ENCODE results near the gene VAPB. TPM values are rescaled to one million over a fixed set of nuclear protein-coding genes. Genes with fewer than 3 reads are reported as not detected.

VAPB gene
- total and polyA plus RNA-seq, 7 donors: 30.7 to 84.5 (median 64.0) TPM

DNA sequence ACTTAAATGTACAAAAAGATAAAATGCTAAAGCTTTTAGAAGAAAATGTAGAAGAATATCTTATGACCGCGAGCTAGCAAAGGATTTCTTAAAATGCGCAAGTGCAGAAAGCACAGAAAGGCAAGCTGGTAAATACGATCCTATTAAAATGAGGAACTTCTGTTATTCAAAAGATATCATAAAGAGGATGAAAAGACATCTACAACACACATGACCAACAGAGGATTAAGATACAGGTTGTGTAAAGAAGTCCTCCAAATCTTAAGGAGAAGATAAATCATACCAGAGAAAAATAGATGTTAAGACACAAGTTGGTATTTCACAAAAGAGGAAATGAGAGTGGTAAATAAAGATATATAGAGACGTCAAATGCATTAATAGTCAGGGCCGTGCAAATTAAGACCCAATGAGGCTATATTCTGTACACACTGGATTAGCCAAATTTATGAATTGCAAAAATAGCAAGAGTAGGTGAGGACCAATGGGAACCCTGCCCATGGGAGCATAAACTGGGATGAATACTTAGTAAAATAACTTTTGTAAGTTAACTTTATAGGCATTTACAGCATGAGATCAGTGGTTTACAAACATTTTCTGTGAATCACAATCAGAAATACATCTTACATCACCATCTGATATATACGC, 103.2 kb downstream of the VAPB start:
- TF ChIP-seq, protein P1, sequence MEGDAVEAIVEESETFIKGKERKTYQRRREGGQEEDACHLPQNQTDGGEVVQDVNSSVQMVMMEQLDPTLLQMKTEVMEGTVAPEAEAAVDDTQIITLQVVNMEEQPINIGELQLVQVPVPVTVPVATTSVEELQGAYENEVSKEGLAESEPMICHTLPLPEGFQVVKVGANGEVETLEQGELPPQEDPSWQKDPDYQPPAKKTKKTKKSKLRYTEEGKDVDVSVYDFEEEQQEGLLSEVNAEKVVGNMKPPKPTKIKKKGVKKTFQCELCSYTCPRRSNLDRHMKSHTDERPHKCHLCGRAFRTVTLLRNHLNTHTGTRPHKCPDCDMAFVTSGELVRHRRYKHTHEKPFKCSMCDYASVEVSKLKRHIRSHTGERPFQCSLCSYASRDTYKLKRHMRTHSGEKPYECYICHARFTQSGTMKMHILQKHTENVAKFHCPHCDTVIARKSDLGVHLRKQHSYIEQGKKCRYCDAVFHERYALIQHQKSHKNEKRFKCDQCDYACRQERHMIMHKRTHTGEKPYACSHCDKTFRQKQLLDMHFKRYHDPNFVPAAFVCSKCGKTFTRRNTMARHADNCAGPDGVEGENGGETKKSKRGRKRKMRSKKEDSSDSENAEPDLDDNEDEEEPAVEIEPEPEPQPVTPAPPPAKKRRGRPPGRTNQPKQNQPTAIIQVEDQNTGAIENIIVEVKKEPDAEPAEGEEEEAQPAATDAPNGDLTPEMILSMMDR (IDR thresholded peaks at IDR 0.05): no peak
- 81 to 86% (median 84%) methylated on average over 7 of the region's 7 CpGs for WGBS, 3 donors
- Histone ChIP-seq H3K9me3 (peaks cover 6% of the 10 kb centered on the region), H3K4me1 (no peaks in the 10 kb centered on the region), H3K27me3 (ENCODE audit: insufficient read depth in 3 of 3, low read length in 2 of 3) (peaks cover 0 to 3% (median 0%) of the 10 kb centered on the region in 3 donors), H3K4me3 (no peak overlapping the region), H3K27ac (no peak overlapping the region), H3K36me3 (ENCODE audit: insufficient read depth in 1 of 2, low read depth in 1 of 2) (no peaks in the 10 kb centered on the region)
- DNase-seq: no peak
- ATAC-seq: no peak
- intact Hi-C loops (cut with DNase I): no loop called here

DNA sequence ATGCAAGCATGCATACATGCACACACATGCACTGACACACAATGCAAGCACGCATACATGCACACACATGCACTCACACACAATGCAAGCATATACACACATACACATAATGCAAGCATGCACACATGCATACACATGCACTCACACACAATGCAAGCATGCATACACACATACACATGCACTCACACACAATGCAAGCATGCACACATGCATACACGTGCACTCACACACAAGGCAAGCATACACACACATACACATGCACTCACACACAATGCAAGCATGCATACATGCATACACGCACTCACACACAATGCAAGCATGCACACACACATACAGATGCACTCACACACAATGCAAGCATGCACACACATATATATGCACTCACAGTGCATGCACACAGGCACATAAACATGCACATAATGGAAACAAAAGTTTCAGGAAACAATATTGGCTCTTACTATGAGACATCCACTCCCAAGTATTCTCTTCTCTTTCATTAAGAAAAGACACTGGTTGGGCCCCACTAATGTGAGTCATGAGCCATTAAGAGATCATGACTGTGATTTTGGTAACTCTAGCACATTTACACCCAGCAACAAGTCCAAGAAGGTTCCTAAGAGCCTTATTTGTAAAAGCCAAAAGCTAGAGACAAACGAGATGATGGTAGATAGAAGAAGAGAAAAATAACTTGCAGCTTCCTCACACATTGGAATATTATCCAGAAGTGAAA, 103.9 kb downstream of the VAPB start:
- intact Hi-C loops (cut with DNase I): no loop called here
- no peak for ATAC-seq
- H3K36me3 ChIP-seq (ENCODE audit: insufficient read depth in 1 of 2, low read depth in 1 of 2): no peaks in the 10 kb centered on the region

DNA sequence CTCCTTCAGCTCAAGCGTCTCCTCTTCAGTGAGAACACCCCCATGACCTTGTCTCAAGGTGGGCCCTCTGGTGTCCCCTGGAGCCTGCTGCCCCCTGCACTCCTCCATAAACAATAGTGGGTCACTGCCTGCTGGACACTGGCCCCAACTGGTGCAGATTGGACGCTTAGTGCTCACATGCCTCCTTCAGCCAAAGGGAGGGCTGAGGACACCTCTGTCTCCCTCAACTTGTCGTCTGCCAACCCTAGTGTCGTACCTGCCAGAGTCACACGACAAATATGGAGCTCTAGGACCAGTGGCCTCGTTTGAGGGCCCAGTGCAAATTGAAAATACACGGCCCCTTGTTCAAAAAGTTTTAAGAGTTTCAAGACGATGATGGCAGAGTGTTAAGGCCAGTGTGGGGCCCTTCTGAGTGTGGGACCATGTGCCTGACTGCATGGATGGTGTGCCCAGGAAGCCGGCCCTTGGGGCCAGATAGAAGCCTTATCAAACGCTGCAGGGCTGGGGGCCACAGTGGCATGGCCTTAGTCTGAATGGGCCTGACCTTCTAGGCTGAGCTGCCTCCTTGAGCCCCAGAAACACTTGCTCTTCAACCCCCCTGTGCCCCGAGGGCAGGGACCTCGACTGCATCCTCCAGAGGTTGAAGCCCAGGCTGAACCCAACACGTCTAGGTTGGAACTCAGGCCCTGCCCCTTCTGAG, 106.0 kb downstream of the VAPB start:
- Histone ChIP-seq H3K4me3 (no peak overlapping the region), H3K27ac (no peak overlapping the region), H3K4me1 (no peaks in the 10 kb centered on the region), H3K9me3 (no peaks in the 10 kb centered on the region), H3K27me3 (ENCODE audit: insufficient read depth in 3 of 3, low read length in 2 of 3) (peaks cover 0 to 3% (median 0%) of the 10 kb centered on the region in 3 donors), H3K36me3 (ENCODE audit: insufficient read depth in 1 of 2, low read depth in 1 of 2) (no peaks in the 10 kb centered on the region)
- intact Hi-C loops (cut with DNase I): no loop called here
- 89 to 91% (median 90%) methylated on average over 13 of the region's 13 CpGs for WGBS, 3 donors
- ATAC-seq: no peak
- TF ChIP-seq, protein P1 (IDR thresholded peaks at IDR 0.05): no peak
- no peak for DNase-seq

More for the DNA sequence above, 103.9 kb downstream of the VAPB start:
- H3K27ac ChIP-seq: no peak overlapping the region
- no peak overlapping the region for H3K4me3 ChIP-seq
- peaks cover 4% of the 10 kb centered on the region for H3K9me3 ChIP-seq
- H3K4me1 ChIP-seq: no peaks in the 10 kb centered on the region
- DNase-seq: no peak
- peaks cover 0 to 3% (median 0%) of the 10 kb centered on the region in 3 donors for H3K27me3 ChIP-seq (ENCODE audit: insufficient read depth in 3 of 3, low read length in 2 of 3)
- WGBS, 3 donors: 74 to 90% (median 80%) methylated on average over 4 of the region's 4 CpGs
- TF ChIP-seq, protein P1 (IDR thresholded peaks at IDR 0.05): no peak

DNA sequence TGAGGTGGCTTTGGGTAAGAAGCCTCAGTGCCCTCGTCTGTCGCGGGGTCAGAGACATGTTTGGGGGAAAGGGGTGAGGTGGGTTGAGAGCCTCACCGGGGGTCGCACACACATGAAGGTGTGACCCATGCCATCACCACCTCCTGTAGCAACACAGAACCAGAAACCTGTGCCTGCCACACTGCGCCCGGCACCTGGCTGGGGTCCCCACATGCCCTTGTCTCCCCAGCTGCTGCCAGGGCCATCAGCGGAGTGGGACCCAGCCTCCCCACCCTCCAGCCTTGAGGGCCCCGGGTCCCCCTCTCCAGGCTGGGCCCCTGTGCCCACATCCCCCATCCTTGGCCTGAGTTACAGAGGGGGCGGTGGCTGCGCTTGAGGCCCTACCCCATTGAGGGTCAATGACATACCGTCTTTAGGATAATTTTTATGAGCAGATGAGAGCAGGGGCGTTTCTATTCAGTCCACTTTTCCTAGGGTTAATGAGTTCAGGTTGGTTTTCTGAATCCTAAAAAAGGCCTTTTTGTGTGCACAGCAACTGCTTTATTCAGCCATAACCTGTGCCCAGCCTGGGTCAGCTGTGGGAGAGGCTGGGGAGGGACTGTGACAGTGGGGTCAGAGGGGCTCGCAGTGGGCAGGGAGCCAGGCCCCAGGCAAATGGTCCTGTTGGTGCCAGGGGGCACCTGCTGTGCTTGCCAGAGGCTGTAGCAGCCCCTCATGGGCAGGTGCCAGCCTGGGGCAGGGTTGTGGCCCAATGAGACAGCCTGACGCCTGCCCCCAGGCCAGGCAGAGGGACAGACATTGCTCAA, 106.8 kb downstream of the VAPB start:
- no peak overlapping the region for H3K4me3 ChIP-seq
- H3K27ac ChIP-seq: no peak overlapping the region
- no peaks in the 10 kb centered on the region for H3K4me1 ChIP-seq
- H3K36me3 ChIP-seq (ENCODE audit: insufficient read depth in 1 of 2, low read depth in 1 of 2): no peaks in the 10 kb centered on the region
- WGBS, 3 donors: 93 to 94% (median 93%) methylated on average over 15 of the region's 15 CpGs
- DNase-seq: no peak
- H3K9me3 ChIP-seq: no peaks in the 10 kb centered on the region
- peaks cover 0 to 3% (median 0%) of the 10 kb centered on the region in 3 donors for H3K27me3 ChIP-seq (ENCODE audit: insufficient read depth in 3 of 3, low read length in 2 of 3)
- no peak for ATAC-seq
- TF ChIP-seq, protein P1 (IDR thresholded peaks at IDR 0.05): no peak
- intact Hi-C loops (cut with DNase I): no loop called here

All from psoas muscle (tissue), 8 donors.